T-helper 17 cell (primary cell): Measurements from ENCODE around the gene NAA35. TPM values are rescaled to one million over a fixed set of nuclear protein-coding genes. Genes with fewer than 3 reads are reported as not detected.
"Not testable (repeated sequence)": the region's sequence is repeated elsewhere in the genome, so short reads cannot be mapped to it uniquely, and the experiment has no call there.

Experiments used
- ATAC-seq: fragments of 150-1000 bp; cut with Tn5 transposase; 2 replicates; pipeline ENCODE4 v1.10.0; 2021; ENCODE audit warnings: mild to moderate bottlenecking, moderate library complexity
- DNase-seq, 3 donors: peaks; one replicate each; pipeline versions ENCODE4 v3.0.0 to v3.0.0-alpha.2; 2020 to 2021
- H3K9me3 ChIP-seq: one replicate; pipeline ENCODE4 v1.7.0; 2013; ENCODE audit warnings: low read length, mild to moderate bottlenecking; ENCODE audit not compliant: control insufficient read depth, poor library complexity, severe bottlenecking
- H3K27ac Mint-ChIP-seq: one replicate; pipeline ENCODE4 v1.8.0; 2022; ENCODE audit warnings: mild to moderate bottlenecking, moderate library complexity, mixed read lengths
- H3K27me3 Mint-ChIP-seq: one replicate; pipeline ENCODE4 v1.8.0; 2022; ENCODE audit warnings: mixed read lengths
- H3K36me3 Mint-ChIP-seq: one replicate; pipeline ENCODE4 v1.8.0; 2022; ENCODE audit warnings: low read depth, mixed read lengths
- H3K4me1 Mint-ChIP-seq: one replicate; pipeline ENCODE4 v1.8.0; 2022; ENCODE audit warnings: mild to moderate bottlenecking, mixed read lengths
- H3K4me3 Mint-ChIP-seq: one replicate; pipeline ENCODE4 v1.8.0; 2022; ENCODE audit warnings: mild to moderate bottlenecking, moderate library complexity, mixed read lengths
- total RNA-seq, 4 donors: library from RNA in 2 of 4; stranded (reverse) in 2 of 4; gene quantifications; one replicate each; pipeline ENCODE4 v1.2.3 and lab custom pipeline; 2022 to 2026

Gene NAA35
- total RNA-seq, 2 donors from 2014 or later, result 18.8 to 22.3 TPM

DNA sequence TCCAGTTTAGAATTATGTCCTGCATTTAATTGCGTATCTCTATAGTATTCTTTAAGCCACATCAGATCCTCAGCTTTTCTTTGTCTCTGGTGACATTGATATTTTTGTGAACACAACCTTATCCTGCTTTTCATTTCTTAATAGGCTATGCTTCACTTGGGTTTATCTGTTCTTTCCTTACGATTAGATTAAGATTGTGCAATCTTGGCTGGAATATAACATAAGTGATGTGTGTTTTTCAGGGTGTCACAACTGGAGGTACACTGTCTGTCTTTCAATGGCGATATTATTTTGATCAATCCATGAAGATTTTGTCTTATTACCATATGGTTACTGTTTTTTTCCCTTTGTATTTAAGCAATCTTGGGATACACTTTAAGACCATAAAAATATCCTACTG is 23.6 kb downstream of the NAA35 start:
- Mint-ChIP-seq H3K27ac (peak overlapping the region; percentile 78), H3K4me3 (no peak overlapping the region), H3K36me3 (peaks cover 15% of the 10 kb centered on the region), H3K27me3 (no peaks in the 10 kb centered on the region), H3K4me1 (peaks cover 13% of the 10 kb centered on the region)
- DNase-seq, result no peak
- no peaks in the 10 kb centered on the region for H3K9me3 ChIP-seq
- ATAC-seq, result no peak

GRCh38 chr9:85964949-85965348 is 24.0 kb downstream of the NAA35 start:
- Mint-ChIP-seq H3K4me3 (no peak overlapping the region), H3K27me3 (no peaks in the 10 kb centered on the region), H3K4me1 (peaks cover 13% of the 10 kb centered on the region), H3K36me3 (peaks cover 15% of the 10 kb centered on the region), H3K27ac (peak overlapping the region; percentile 78)
- no peaks in the 10 kb centered on the region for H3K9me3 ChIP-seq
- DNase-seq, result no peak
- no peak for ATAC-seq

DNA sequence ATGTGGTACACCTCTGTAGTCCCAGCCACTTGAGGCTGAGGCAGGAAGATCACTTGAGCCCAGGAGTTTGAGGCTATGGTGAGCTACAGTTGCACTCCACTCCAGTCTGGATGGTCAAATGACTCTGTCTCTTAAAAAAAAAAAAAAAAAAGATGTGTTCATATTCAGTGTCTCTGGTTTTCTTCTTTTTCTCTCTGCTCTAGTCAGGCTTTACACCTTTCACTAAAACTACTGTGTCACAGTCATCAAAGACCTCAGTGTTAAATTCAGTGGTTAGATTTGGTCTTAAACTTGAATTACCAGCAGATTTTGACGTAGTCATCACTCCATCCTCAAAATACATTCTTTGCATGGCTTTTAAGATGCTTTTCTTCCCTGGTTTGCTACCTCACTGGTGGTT is 28.8 kb downstream of the NAA35 start:
- H3K27me3 Mint-ChIP-seq, result no peaks in the 10 kb centered on the region
- H3K4me1 Mint-ChIP-seq, result peaks cover 18% of the 10 kb centered on the region
- H3K9me3 ChIP-seq, result no peaks in the 10 kb centered on the region
- ATAC-seq, result no peak
- no peak for DNase-seq
- no peak overlapping the region for H3K27ac Mint-ChIP-seq
- no peak overlapping the region for H3K4me3 Mint-ChIP-seq
- peaks cover 22% of the 10 kb centered on the region for H3K36me3 Mint-ChIP-seq

GRCh38 chr9:85971731-85972130 is 30.8 kb downstream of the NAA35 start:
- no peaks in the 10 kb centered on the region for H3K9me3 ChIP-seq
- H3K4me1 Mint-ChIP-seq, result peaks cover 18% of the 10 kb centered on the region
- H3K36me3 Mint-ChIP-seq, result peaks cover 22% of the 10 kb centered on the region
- H3K27me3 Mint-ChIP-seq, result no peaks in the 10 kb centered on the region
- no peak overlapping the region for H3K4me3 Mint-ChIP-seq
- H3K27ac Mint-ChIP-seq, result no peak overlapping the region
- ATAC-seq, result no peak
- DNase-seq, result no peak

- H3K27ac Mint-ChIP-seq, result peak overlapping the region; percentile 74
- no peak for DNase-seq
- H3K27me3 Mint-ChIP-seq, result no peaks in the 10 kb centered on the region
- H3K36me3 Mint-ChIP-seq, result peaks cover 20% of the 10 kb centered on the region
- H3K9me3 ChIP-seq, result no peaks in the 10 kb centered on the region
- H3K4me1 Mint-ChIP-seq, result peaks cover 15% of the 10 kb centered on the region
- no peak for ATAC-seq
- H3K4me3 Mint-ChIP-seq, result no peak overlapping the region
These were observed 32.3 kb downstream of the NAA35 start for GRCh38 chr9:85973238-85973637.

GRCh38 chr9:85974055-85974547 is 33.2 kb downstream of the NAA35 start:
- H3K4me1 Mint-ChIP-seq, result peaks cover 15% of the 10 kb centered on the region
- H3K4me3 Mint-ChIP-seq, H3K27me3 Mint-ChIP-seq, ATAC-seq, H3K27ac Mint-ChIP-seq, DNase-seq, H3K9me3 ChIP-seq: not testable (repeated sequence)
- peaks cover 15% of the 10 kb centered on the region for H3K36me3 Mint-ChIP-seq

- H3K4me1 Mint-ChIP-seq, result peaks cover 7% of the 10 kb centered on the region
- no peaks in the 10 kb centered on the region for H3K27me3 Mint-ChIP-seq
- H3K4me3 Mint-ChIP-seq, result no peak overlapping the region
- H3K27ac Mint-ChIP-seq, result no peak overlapping the region
- peaks cover 8% of the 10 kb centered on the region for H3K36me3 Mint-ChIP-seq
- no peaks in the 10 kb centered on the region for H3K9me3 ChIP-seq
- ATAC-seq (no peak), DNase-seq (no peak)
These were observed 37.5 kb downstream of the NAA35 start for GRCh38 chr9:85978496-85978895.

DNA sequence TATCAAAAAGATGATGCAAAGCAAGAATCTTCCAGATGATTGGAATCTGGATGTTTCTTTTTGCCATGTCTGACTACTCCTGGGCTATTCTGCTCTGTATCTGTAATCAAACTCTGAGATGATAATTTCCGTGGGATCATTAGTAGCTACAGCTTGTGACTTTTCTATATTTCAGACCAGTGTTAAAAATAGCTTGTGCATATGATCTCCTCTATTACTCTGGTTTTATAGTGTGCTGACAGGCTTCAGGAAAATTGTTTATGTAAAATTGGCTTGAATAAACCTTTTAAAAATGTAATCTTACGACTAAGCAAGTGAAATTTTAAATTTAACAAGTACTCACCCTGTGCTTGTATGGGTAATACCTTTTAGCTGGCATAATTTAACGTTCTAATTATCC is 40.4 kb downstream of the NAA35 start:
- no peaks in the 10 kb centered on the region for H3K9me3 ChIP-seq
- Mint-ChIP-seq H3K27ac (no peak overlapping the region), H3K4me1 (peaks cover 7% of the 10 kb centered on the region), H3K27me3 (no peaks in the 10 kb centered on the region), H3K4me3 (no peak overlapping the region), H3K36me3 (peaks cover 18% of the 10 kb centered on the region)
- DNase-seq (no peak), ATAC-seq (no peak)

DNA sequence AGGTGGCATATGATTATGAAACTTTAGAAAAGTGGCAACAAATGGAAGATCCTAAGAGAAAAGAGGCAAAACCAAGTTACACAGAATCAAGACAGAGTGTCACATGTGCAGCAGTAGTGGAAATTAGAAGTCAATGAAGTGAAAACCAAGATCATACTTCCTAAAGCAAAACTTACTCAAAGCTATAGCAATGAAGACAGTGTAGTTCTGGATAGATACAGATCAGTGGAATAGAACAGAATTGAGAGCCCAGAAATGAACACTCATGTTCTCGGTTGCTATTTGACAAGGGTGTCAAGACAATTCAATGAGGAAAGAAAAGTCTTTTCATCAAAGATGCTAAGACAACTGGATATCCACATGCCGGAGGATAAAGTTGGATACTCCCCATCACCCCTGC is 43.5 kb downstream of the NAA35 start:
- no peak for ATAC-seq
- Mint-ChIP-seq H3K36me3 (peaks cover 20% of the 10 kb centered on the region), H3K4me3 (no peak overlapping the region), H3K4me1 (peaks cover 7% of the 10 kb centered on the region), H3K27me3 (no peaks in the 10 kb centered on the region), H3K27ac (no peak overlapping the region)
- no peak for DNase-seq
- H3K9me3 ChIP-seq, result no peaks in the 10 kb centered on the region

DNA sequence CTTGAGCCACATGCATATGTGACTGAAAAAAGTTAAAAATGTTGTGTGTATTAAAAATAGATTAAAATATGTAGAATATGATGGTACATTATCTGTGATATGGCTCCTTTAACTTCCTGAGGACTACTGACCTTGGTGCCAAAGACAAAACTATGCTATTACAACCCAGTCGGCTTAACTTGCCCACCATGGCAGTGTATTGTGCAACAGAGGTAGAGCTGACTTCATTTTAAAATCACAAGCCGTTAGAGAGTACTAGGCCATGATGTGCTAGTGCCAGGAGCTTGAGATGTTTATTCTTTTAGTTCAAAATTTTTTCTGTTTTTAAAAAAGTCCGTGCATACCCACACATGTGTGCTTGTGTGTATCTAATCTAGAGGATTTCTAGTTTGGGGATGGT is 46.3 kb downstream of the NAA35 start:
- no peak for DNase-seq
- Mint-ChIP-seq H3K4me3 (no peak overlapping the region), H3K27me3 (no peaks in the 10 kb centered on the region), H3K27ac (no peak overlapping the region), H3K36me3 (peaks cover 20% of the 10 kb centered on the region), H3K4me1 (peaks cover 8% of the 10 kb centered on the region)
- no peaks in the 10 kb centered on the region for H3K9me3 ChIP-seq
- ATAC-seq, result no peak

- DNase-seq, result no peak
- H3K4me3 Mint-ChIP-seq, result no peak overlapping the region
- H3K9me3 ChIP-seq, result no peaks in the 10 kb centered on the region
- ATAC-seq, result no peak
- no peak overlapping the region for H3K27ac Mint-ChIP-seq
- no peaks in the 10 kb centered on the region for H3K27me3 Mint-ChIP-seq
- peaks cover 10% of the 10 kb centered on the region for H3K4me1 Mint-ChIP-seq
- peaks cover 10% of the 10 kb centered on the region for H3K36me3 Mint-ChIP-seq
These were observed 53.2 kb downstream of the NAA35 start for GRCh38 chr9:85994191-85994590.

- Mint-ChIP-seq H3K4me1 (peaks cover 10% of the 10 kb centered on the region), H3K27me3 (no peaks in the 10 kb centered on the region), H3K27ac (no peak overlapping the region), H3K36me3 (peaks cover 10% of the 10 kb centered on the region), H3K4me3 (no peak overlapping the region)
- H3K9me3 ChIP-seq, result no peaks in the 10 kb centered on the region
- ATAC-seq (no peak), DNase-seq (no peak)
These were observed 54.2 kb downstream of the NAA35 start for GRCh38 chr9:85995097-85995496.

DNA sequence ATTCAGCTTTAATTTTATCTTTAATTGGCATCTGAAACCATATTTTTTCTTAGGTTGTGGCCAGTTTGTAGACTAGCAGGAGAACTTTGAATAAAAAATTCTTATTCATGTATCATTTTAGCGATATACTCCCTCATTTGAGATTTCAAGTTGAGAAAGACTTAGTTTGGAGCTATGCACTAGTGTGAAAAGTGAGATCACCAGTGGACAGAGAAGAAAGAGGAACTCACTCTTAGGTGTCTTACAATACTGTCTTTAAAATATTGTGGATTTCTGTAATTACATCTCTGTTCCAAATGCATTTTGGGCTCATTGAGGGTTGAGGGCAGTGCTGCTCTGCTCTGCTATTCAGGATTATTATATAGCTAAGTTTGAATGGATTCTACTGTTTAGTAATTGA is 54.7 kb downstream of the NAA35 start:
- Mint-ChIP-seq H3K36me3 (peaks cover 12% of the 10 kb centered on the region), H3K4me3 (no peak overlapping the region), H3K27me3 (no peaks in the 10 kb centered on the region), H3K27ac (no peak overlapping the region), H3K4me1 (peaks cover 9% of the 10 kb centered on the region)
- ATAC-seq (no peak), DNase-seq (no peak)
- H3K9me3 ChIP-seq, result no peaks in the 10 kb centered on the region

DNA sequence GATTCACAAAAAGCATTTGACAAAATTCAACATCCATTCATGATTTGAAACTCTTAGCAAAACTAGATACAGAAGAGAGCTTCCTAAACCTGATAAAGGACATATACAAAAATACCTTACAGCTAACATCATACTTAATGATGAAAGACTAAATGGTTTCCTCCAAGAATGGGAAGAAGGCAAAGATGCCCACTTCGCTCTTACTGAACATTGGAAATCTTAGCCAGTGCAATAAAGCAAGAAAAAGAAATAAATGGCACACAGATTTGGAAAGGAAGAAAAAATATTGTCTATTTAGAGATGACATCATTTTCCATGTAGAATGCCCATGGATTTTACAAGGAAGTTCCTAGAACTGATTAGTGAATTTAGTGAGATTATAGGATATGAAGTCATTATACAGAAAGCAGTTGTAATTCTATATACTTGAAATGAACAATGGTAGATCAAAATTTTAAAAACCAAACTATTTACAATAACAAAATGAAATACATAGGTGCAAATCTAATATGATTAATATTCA is 64.4 kb downstream of the NAA35 start:
- Mint-ChIP-seq H3K4me1 (no peaks in the 10 kb centered on the region), H3K4me3 (no peak overlapping the region), H3K36me3 (peaks cover 23% of the 10 kb centered on the region), H3K27ac (no peak overlapping the region), H3K27me3 (no peaks in the 10 kb centered on the region)
- ATAC-seq, result no peak
- H3K9me3 ChIP-seq, result no peaks in the 10 kb centered on the region
- DNase-seq, result no peak
